ENCODE measurements around the gene MTO1.
"Not testable (repeated sequence)": the region's sequence is repeated elsewhere in the genome, so short reads cannot be mapped to it uniquely, and the experiment has no call there.

MTO1 gene

GRCh38 chr6:73542481-73542880 lies 80.9 kb downstream of the MTO1 start:
- H3K4ac ChIP-seq (ENCODE audit: low read depth, low read length); H2BK120ac ChIP-seq (ENCODE audit: insufficient read depth, low read length, poor library complexity); H2AFZ ChIP-seq (ENCODE audit: insufficient read depth, low read length, poor library complexity); H2BK12ac ChIP-seq (ENCODE audit: low read length); H3K79me2 ChIP-seq (ENCODE audit: control insufficient read depth, insufficient read depth, low read length, poor library complexity); H3K4me2 ChIP-seq (ENCODE audit: low read length); H3K4me1 ChIP-seq (ENCODE audit: control insufficient read depth in 1 of 2, insufficient read depth in 2 of 2, low read length in 2 of 2); H3K23ac ChIP-seq (ENCODE audit: low read length); H3K4me3 ChIP-seq (ENCODE audit: low read depth, low read length); H4K12ac ChIP-seq (ENCODE audit: low read depth, low read length); H4K91ac ChIP-seq (ENCODE audit: low read depth, low read length); H3K18ac ChIP-seq (ENCODE audit: low read length); H3K14ac ChIP-seq (ENCODE audit: low read length); H3K27ac ChIP-seq (ENCODE audit: low read depth, low read length); H3K27me3 ChIP-seq (ENCODE audit: insufficient read depth, low read length); H3K36me3 ChIP-seq (ENCODE audit: control insufficient read depth in 1 of 2, insufficient read depth in 2 of 2, low read length in 2 of 2); H4K8ac ChIP-seq (ENCODE audit: low read depth, low read length); H2AK5ac ChIP-seq (ENCODE audit: low read length); DNase-seq; H3K79me1 ChIP-seq (ENCODE audit: low read length); H3K9ac ChIP-seq (ENCODE audit: low read length); H3K9me3 ChIP-seq (ENCODE audit: insufficient read depth, low read depth, low read length); H2BK5ac ChIP-seq (ENCODE audit: low read depth, low read length, poor library complexity): not testable (repeated sequence)
- no CpG with 5 or more reads among the region's 3 CpGs for whole genome bisulfite sequencing (ENCODE audit: extremely low coverage, insufficient coverage, insufficient read length)

GRCh38 chr6:73542891-73543290 lies 81.4 kb downstream of the MTO1 start:
- Histone ChIP-seq H3K4me1 (ENCODE audit: control insufficient read depth in 1 of 2, insufficient read depth in 2 of 2, low read length in 2 of 2) (no peaks in the 10 kb centered on the region), H2AFZ (ENCODE audit: insufficient read depth, low read length, poor library complexity) (no peak overlapping the region), H2BK120ac (ENCODE audit: insufficient read depth, low read length, poor library complexity) (no peak overlapping the region), H3K4me3 (ENCODE audit: low read depth, low read length) (no peak overlapping the region), H3K27ac (ENCODE audit: low read depth, low read length) (no peak overlapping the region), H2AK5ac (ENCODE audit: low read length) (no peak overlapping the region), H3K36me3 (ENCODE audit: control insufficient read depth in 1 of 2, insufficient read depth in 2 of 2, low read length in 2 of 2) (no peaks in the 10 kb centered on the region), H3K4me2 (ENCODE audit: low read length) (no peak overlapping the region), H3K79me2 (ENCODE audit: control insufficient read depth, insufficient read depth, low read length, poor library complexity) (no peaks in the 10 kb centered on the region), H3K79me1 (ENCODE audit: low read length) (no peaks in the 10 kb centered on the region), H2BK12ac (ENCODE audit: low read length) (no peak overlapping the region), H3K23ac (ENCODE audit: low read length) (no peak overlapping the region), H2BK5ac (ENCODE audit: low read depth, low read length, poor library complexity) (no peak overlapping the region), H3K4ac (ENCODE audit: low read depth, low read length) (no peak overlapping the region), H3K9me3 (ENCODE audit: insufficient read depth, low read depth, low read length) (no peaks in the 10 kb centered on the region), H4K12ac (ENCODE audit: low read depth, low read length) (no peak overlapping the region), H4K91ac (ENCODE audit: low read depth, low read length) (no peak overlapping the region), H4K8ac (ENCODE audit: low read depth, low read length) (no peak overlapping the region), H3K27me3 (ENCODE audit: insufficient read depth, low read length) (no peaks in the 10 kb centered on the region), H3K14ac (ENCODE audit: low read length) (no peak overlapping the region), H3K18ac (ENCODE audit: low read length) (no peak overlapping the region), H3K9ac (ENCODE audit: low read length) (no peak overlapping the region)
- WGBS (ENCODE audit: extremely low coverage, insufficient coverage, insufficient read length) = no CpG with 5 or more reads among the region's 5 CpGs
- no peak for DNase-seq

GRCh38 chr6:73547036-73547435 lies 85.5 kb downstream of the MTO1 start:
- Histone ChIP-seq H3K79me1 (ENCODE audit: low read length) (no peaks in the 10 kb centered on the region), H3K4me3 (ENCODE audit: low read depth, low read length) (no peak overlapping the region), H4K8ac (ENCODE audit: low read depth, low read length) (no peak overlapping the region), H3K27ac (ENCODE audit: low read depth, low read length) (no peak overlapping the region), H3K9ac (ENCODE audit: low read length) (no peak overlapping the region), H3K23ac (ENCODE audit: low read length) (no peak overlapping the region), H3K9me3 (ENCODE audit: insufficient read depth, low read depth, low read length) (no peaks in the 10 kb centered on the region), H2BK12ac (ENCODE audit: low read length) (no peak overlapping the region), H3K36me3 (ENCODE audit: control insufficient read depth in 1 of 2, insufficient read depth in 2 of 2, low read length in 2 of 2) (no peaks in the 10 kb centered on the region), H2BK5ac (ENCODE audit: low read depth, low read length, poor library complexity) (no peak overlapping the region), H3K4me2 (ENCODE audit: low read length) (no peak overlapping the region), H2AFZ (ENCODE audit: insufficient read depth, low read length, poor library complexity) (no peak overlapping the region), H2AK5ac (ENCODE audit: low read length) (no peak overlapping the region), H3K27me3 (ENCODE audit: insufficient read depth, low read length) (no peaks in the 10 kb centered on the region), H3K79me2 (ENCODE audit: control insufficient read depth, insufficient read depth, low read length, poor library complexity) (no peaks in the 10 kb centered on the region), H4K12ac (ENCODE audit: low read depth, low read length) (no peak overlapping the region), H3K4ac (ENCODE audit: low read depth, low read length) (no peak overlapping the region), H3K14ac (ENCODE audit: low read length) (no peak overlapping the region), H4K91ac (ENCODE audit: low read depth, low read length) (no peak overlapping the region), H3K4me1 (ENCODE audit: control insufficient read depth in 1 of 2, insufficient read depth in 2 of 2, low read length in 2 of 2) (no peaks in the 10 kb centered on the region), H2BK120ac (ENCODE audit: insufficient read depth, low read length, poor library complexity) (no peak overlapping the region), H3K18ac (ENCODE audit: low read length) (no peak overlapping the region)
- no CpG with 5 or more reads among the region's 1 CpG for WGBS (ENCODE audit: extremely low coverage, insufficient coverage, insufficient read length)
- no peak for DNase-seq

- no peak overlapping the region for H3K23ac ChIP-seq (ENCODE audit: low read length)
- H3K9me3 ChIP-seq (ENCODE audit: insufficient read depth, low read depth, low read length) = no peaks in the 10 kb centered on the region
- H3K36me3 ChIP-seq (ENCODE audit: control insufficient read depth in 1 of 2, insufficient read depth in 2 of 2, low read length in 2 of 2) = no peaks in the 10 kb centered on the region
- H3K27me3 ChIP-seq (ENCODE audit: insufficient read depth, low read length) = no peaks in the 10 kb centered on the region
- WGBS (ENCODE audit: extremely low coverage, insufficient coverage, insufficient read length) = no CpG with 5 or more reads among the region's 12 CpGs
- H3K18ac ChIP-seq (ENCODE audit: low read length) = no peak overlapping the region
- no peak overlapping the region for H4K8ac ChIP-seq (ENCODE audit: low read depth, low read length)
- H3K79me1 ChIP-seq (ENCODE audit: low read length) = no peaks in the 10 kb centered on the region
- no peak overlapping the region for H4K91ac ChIP-seq (ENCODE audit: low read depth, low read length)
- H2BK12ac ChIP-seq (ENCODE audit: low read length) = no peak overlapping the region
- H3K4me1 ChIP-seq (ENCODE audit: control insufficient read depth in 1 of 2, insufficient read depth in 2 of 2, low read length in 2 of 2) = no peaks in the 10 kb centered on the region
- no peak overlapping the region for H3K4me3 ChIP-seq (ENCODE audit: low read depth, low read length)
- H3K79me2 ChIP-seq (ENCODE audit: control insufficient read depth, insufficient read depth, low read length, poor library complexity) = no peaks in the 10 kb centered on the region
- no peak overlapping the region for H3K4me2 ChIP-seq (ENCODE audit: low read length)
- H2AK5ac ChIP-seq (ENCODE audit: low read length) = no peak overlapping the region
- no peak overlapping the region for H4K12ac ChIP-seq (ENCODE audit: low read depth, low read length)
- H2BK5ac ChIP-seq (ENCODE audit: low read depth, low read length, poor library complexity) = no peak overlapping the region
- no peak overlapping the region for H3K9ac ChIP-seq (ENCODE audit: low read length)
- no peak overlapping the region for H3K14ac ChIP-seq (ENCODE audit: low read length)
- DNase-seq = peak in 1 of 2 donors; percentile 4
- H2AFZ ChIP-seq (ENCODE audit: insufficient read depth, low read length, poor library complexity) = no peak overlapping the region
- H3K4ac ChIP-seq (ENCODE audit: low read depth, low read length) = no peak overlapping the region
- H2BK120ac ChIP-seq (ENCODE audit: insufficient read depth, low read length, poor library complexity) = no peak overlapping the region
- H3K27ac ChIP-seq (ENCODE audit: low read depth, low read length) = no peak overlapping the region
These were observed 87.2 kb downstream of the MTO1 start for GRCh38 chr6:73548458-73549446.
